ENCODE measurements around the gene PIK3R2. TPM values are rescaled to one million over a fixed set of nuclear protein-coding genes. Genes with fewer than 3 reads are reported as not detected.
A peak's percentile ranks its signal among the peaks of the same experiment; 100 is the strongest.

PIK3R2 gene
- total RNA-seq, 1 donor from 2014 or later, result 14.8 TPM

DNA sequence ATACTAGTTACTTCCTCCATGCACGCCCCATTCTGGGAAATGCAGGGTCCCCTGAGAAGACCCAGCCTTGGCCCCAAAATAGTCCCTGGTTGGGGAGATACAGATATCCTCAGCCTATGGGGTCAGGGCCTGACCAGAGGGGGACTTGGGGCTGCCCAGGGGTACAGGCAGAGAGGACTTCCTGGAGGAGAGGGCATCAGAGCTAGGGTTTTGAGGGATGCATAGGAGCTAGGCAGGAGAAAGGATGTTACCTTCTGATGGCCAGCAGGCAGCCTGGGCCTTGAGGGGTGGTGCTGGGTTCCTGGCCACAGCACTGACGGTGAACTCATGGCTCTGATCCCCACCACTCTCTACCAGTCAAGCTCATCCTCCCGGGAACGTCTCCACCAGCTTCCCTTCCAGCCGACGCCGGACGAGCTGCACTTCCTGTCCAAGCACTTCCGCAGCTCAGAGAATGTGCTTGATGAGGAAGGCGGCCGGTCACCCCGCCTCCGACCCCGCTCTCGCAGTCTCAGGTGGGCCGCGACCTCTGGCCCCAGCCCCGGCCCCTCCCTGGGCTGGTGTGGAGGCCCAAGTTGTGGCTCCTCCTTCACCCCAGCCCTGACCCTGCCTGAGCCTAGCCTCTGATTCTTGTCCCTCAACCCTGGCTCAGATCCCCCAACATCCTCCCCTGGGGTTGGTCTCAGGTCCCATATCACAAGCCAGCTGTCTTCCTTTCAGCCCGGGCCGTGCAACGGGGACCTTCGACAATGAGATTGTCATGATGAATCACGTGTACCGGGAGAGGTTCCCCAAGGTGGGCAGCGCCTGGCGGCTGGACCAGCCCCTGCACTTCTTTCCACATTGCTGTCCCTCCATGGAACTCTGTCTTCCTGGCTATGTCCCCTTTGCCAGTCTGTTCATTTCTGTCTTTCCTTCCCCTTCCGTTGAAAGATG lies 29.8 kb upstream of the PIK3R2 start:
- ATAC-seq, result peak; percentile 23
- DNase-seq (ENCODE audit: low spot score), result no peak

DNA sequence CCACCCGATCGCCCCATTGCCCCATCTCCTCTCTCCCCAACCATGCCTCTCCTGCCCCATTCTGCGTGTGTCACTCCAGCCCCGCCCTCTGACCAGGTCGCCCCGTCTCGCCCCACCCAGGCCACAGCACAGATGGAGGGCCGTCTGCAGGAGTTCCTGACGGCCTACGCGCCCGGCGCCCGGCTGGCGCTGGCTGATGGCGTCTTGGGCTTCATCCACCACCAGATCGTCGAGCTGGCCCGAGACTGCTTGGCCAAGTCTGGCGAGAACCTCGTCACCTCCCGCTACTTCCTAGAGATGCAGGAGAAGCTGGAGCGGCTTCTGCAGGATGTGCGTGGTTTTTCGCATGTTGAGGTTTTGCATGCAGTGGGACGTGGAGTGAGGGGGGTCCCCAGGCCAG lies 29.1 kb upstream of the PIK3R2 start:
- ATAC-seq (no peak), DNase-seq (ENCODE audit: low spot score) (no peak)

DNA sequence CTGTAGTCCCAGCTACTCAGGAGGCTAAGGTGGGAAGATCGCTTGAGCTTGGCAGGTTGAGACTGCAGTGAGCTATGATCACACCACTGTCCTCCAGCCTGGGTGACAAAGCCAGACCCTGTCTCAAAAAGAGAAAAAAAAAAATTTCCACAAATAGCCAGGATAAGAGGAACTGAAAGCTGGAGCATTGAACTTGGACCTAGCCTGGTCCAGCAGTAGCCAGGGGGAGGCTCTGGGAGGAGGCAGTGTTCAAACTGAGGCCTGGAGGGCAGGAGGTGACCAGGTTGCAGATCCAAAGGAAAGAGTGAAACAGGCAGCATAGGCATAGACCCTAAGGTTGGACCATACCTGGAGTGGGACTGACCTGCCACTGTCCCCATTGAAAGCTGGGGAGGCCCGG lies 26.9 kb upstream of the PIK3R2 start:
- no peak for DNase-seq (ENCODE audit: low spot score)
- no peak for ATAC-seq

DNA sequence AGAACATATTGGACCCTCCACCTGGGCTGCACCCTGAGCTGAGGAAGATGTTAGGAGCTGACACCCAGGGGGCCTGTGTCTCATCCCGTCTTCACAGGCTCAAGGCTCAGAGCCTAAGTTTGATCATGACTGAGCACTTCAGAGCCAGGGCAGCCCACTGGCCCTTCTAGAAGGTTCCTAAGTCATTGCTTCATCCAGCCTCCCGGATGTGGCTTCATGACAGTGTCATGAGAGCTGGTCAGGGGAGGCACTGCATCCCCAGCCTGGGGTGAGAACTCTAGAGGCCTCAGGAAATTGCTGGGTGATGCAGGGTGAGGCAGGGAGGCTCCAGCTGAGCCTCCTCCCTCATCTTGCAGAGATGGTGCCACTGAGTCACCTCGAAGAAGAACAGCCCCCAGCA lies 24.9 kb upstream of the PIK3R2 start:
- no peak for DNase-seq (ENCODE audit: low spot score)
- ATAC-seq, result no peak

DNA sequence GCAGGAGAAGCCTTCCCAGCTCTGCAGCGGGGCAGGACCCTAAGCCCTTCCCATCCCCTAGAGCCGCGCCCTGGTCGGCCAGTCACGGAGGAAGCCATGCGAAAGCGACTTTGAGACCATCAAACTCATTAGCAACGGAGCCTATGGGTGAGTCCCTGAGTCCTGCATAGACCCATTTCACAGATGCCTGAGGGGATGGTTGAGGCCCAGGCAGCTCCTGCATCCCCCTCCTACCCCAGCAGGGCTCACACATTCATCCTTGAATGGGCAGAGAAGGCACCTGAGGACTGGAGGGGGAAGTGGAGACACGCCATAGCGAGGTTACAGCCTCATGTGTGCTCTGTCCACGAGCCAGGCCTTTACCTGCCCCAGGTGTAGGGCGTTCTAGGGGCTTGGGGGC lies 24.2 kb upstream of the PIK3R2 start:
- ATAC-seq, result no peak
- no peak for DNase-seq (ENCODE audit: low spot score)

DNA sequence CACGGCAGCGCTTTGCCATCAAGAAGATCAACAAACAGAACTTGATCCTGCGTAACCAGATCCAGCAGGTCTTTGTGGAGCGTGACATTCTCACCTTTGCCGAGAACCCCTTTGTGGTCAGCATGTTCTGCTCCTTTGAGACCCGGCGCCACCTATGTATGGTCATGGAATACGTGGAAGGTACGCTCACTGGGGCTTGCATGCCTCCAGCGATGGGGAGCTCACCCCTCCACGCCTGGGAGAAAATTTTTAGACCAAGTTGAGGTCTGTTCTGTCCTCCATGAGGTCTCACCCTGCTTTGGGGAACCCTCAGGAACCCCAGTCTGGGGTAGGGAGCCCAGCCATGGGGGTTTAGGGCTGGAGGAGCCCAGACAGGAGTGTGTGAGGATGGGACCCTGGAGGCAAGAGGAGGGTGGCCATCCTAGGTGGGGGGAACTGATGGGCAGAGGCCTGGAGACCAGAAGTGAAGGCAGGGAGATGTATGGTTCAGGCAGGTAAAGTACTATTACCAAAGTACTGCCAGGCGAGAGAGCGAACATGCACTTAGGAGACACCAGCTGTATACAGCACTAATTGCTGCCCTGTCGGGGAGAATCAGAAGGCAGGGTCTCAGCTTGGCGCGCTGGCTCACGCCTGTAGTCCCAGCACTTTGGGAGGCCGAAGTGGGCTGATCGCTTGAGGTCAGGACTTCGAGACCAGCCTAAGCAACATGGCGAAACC lies 22.3 kb upstream of the PIK3R2 start:
- DNase-seq (ENCODE audit: low spot score) (no peak), ATAC-seq (no peak)

DNA sequence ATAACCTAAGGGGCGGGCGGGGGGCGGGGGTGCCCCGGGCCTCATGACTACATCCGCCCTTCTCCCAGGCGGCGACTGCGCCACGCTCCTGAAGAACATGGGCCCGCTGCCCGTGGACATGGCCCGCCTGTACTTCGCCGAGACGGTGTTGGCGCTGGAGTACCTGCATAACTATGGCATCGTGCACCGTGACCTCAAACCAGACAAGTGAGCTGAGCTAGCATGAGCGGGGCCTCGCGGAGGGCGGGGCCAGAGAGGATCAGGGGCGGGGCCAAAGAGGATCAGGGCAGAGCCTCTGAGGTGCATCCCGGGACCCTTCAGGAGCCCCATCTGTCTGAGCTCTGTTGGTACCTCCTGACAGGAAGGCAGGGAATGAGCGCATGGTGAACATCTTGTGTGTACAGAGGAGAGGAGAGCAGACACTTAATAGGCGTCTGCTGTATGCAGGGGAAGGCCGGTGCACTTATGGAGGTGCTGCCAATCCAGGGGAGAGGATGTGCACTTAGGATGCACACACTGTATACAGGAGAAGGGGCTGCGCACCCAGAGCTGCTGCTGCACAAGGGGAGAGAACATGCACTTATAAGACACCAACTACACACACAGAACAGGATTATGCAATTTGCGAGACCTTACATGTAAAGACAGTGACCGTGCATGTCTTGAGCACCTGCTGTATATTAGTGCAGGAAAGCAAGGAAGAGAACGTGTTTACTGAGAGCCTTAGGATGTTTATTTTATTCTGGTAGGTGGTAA lies 20.9 kb upstream of the PIK3R2 start:
- no peak for ATAC-seq
- DNase-seq (ENCODE audit: low spot score), result no peak

DNA sequence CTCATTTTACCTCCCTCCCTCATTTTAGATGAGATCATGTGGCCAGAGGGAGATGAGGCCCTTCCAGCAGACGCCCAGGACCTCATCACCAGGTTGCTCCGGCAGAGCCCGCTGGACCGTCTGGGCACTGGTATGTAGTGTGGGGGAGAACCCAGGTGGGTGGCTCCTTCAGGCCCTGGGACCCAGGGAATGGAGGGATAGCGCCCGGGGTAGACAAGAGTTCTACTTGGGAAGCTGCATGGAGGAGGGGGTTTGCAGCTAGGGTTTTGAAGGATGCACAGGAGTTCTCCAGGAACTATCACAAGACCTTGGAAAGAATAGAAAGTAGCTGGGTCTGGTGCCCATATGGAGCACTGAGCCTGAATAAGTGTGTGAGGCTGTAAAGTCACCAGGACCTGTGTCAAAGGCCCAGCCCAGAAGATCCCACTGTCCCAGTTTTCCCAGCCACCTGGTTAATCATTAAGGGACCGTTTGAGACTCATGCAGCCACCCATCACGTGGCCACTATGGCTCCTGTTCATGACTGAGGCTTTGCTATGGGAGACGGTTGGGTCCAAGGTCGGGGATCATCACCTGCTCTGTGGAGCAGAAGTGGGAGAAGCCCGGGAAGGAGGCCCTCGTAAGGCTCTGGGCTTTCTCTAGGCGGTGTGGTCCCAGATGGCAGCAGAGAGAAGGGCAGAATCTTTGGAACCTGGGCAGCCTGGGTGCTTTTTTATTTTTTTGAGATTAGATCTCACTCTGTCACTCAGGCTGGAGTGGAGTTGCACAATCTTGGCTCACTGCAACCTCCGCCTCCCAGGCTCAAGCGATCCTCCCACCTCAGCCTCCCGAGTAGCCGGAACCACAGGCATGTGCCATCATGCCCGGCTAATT lies 17.0 kb upstream of the PIK3R2 start:
- ATAC-seq (peak; percentile 90), DNase-seq (ENCODE audit: low spot score) (peak; percentile 95)

DNA sequence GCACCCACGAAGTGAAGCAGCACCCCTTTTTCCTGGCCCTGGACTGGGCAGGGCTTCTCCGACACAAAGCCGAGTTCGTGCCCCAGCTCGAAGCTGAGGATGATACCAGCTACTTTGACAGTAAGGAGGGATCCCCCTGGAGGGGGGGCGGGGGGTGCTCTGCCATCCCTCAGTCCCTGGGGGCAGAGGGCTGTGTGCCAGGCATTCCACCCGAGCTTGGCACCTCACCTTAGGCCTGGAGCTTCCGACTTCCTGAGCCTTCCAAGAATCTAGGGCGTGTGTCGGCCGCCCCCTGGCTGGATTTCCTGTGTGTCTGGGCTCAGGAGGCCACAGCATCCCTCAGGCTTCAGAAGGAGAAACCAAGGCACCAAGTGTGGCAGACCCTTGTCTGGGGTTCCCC lies 15.7 kb upstream of the PIK3R2 start:
- DNase-seq (ENCODE audit: low spot score) (no peak), ATAC-seq (no peak)

DNA sequence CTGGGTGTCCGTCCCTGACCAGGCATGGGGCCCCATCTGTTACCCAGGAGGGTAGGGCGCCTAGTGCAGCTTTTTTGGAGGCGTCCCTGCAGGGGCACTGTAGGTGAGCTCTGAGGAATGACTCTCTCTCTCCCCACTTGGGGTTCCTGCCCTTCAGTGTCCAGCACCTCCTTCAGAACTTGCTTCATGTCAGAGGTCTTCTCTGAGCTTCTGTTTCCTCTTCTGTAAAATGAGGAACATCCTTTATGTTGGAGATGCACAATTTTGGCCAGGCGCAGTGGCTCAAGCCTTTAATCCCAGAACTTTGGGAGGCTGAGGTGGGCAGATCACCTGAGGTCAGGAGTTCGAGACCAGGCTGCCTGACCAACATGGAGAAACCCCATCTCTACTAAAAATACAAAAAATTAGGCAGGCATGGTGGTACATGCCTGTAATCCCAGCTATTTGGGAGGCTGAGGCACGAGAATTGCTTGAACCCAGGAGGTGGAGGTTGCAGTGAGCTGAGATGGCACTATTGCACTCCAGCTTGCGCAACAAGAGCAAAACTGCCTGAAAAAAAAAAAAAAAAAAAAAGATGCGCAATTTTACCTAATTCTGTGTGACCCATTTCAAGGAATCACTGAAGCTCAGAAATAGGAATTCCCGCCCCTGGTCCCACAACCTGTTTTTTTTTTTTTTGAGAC lies 15.2 kb upstream of the PIK3R2 start:
- ATAC-seq (no peak), DNase-seq (ENCODE audit: low spot score) (no peak)

DNA sequence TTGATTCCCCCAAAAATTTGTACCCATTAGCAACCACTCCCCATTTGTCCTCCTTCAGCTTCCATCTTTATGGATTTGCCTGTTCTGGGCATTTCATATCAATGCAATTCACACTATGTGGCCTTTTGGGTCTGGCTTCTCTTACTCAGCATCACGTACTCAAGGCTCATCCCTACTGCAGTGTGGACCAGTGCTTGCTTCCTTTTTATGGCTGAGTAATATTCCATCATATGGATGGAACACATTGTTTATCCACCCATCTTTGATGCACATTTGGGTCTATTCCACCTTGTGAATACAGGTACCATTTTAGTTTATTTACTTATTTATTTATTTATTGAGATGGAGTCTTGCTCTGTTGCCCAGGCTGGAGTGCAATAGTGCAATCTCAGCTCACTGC lies 12.5 kb upstream of the PIK3R2 start:
- DNase-seq (ENCODE audit: low spot score) (no peak), ATAC-seq (no peak)

DNA sequence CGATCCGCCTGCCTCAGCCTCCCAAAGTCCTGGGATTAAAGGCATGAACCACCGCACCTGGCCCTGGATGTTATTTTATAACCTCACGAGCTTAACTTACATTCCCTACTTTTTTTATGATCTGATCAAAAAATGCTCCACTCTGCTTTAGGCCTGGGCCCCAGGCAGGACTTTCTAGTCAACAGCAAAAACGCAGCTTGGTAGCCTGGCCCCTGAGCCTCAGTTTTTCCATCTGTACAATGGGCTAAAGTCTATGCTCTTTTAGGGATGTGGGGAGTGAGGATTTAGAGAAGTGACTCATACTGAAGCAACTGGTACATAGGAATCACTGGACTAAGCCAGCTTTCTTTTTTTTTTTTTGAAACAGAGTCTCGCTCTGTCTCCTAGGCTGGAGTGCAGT lies 11.9 kb upstream of the PIK3R2 start:
- DNase-seq (ENCODE audit: low spot score), result no peak
- ATAC-seq, result no peak

DNA sequence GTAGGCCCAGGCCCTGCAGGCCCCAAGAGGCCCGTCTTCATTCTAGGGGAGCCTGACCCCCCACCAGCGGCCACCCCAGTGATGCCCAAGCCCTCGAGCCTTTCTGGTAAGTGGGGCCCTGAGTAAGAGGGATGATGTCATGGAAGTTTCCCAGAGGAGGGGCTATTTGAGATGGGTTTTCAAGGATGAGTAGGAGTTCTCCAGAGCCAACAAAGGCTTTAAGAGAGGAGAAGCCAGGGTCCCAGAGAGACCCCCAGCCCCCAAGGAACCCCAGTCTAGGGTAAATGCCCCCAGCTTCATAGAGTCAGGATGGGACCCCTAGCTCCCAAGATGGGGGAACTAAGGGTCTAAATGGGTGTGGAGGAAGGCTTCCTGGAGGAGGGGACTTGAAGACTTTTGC lies 9.1 kb upstream of the PIK3R2 start:
- DNase-seq (ENCODE audit: low spot score) (no peak), ATAC-seq (no peak)

DNA sequence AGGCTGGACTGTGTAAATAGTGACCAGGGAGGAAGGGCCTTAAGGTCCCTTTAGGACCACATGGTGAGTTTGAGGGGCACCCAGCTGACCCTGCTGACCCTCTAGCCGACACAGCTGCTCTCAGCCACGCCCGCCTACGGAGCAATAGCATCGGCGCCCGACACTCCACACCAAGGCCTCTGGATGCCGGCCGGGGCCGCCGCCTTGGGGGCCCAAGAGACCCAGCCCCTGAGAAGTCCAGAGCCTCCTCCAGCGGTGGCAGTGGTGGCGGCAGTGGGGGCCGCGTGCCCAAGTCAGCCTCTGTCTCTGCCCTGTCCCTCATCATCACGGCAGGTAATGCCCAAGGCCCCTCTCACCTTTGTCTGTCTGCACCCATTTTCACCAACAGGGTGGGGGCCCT lies 8.6 kb upstream of the PIK3R2 start:
- DNase-seq (ENCODE audit: low spot score) (no peak), ATAC-seq (no peak)

DNA sequence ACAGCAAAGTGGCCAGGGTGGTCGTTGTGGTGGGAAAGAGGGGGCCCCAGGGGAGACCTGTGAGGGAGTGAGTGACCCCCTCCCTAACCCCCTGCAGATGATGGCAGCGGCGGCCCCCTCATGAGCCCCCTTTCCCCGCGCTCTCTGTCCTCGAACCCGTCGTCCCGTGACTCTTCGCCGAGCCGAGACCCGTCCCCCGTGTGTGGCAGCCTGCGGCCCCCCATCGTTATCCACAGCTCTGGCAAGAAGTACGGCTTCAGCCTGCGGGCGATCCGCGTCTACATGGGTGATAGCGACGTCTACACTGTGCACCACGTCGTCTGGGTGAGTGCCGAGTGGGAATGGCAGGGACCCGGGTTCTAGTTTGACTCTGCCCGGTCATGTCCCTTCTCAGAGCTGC lies 8.1 kb upstream of the PIK3R2 start:
- ATAC-seq (no peak), DNase-seq (ENCODE audit: low spot score) (no peak)

DNA sequence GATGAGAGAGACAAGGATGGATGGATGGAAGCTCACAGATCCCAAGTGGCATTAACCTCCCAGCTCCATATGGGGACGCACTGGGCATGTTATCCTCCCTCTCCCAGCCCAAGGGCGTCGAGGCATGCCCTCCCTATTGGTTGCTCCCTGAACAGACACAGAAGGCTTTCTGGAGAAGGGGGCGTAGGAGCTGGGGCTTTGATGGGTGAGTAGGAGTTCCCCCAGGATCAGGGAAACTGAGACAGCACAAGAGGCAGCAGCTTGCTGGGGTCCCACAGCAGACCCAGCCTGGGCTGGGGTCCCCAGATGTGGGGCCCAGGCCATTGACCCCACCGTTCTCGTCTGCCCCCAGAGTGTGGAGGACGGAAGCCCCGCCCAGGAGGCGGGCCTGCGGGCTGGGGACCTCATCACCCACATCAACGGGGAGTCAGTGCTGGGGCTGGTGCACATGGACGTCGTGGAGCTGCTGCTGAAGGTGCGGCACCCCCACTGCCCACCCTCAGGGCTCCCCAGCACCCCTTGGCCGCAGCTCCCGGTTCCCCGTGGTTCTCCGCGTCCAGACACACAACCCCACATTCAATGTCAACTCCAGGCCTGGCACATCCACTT lies 7.5 kb upstream of the PIK3R2 start:
- DNase-seq (ENCODE audit: low spot score) (no peak), ATAC-seq (no peak)

DNA sequence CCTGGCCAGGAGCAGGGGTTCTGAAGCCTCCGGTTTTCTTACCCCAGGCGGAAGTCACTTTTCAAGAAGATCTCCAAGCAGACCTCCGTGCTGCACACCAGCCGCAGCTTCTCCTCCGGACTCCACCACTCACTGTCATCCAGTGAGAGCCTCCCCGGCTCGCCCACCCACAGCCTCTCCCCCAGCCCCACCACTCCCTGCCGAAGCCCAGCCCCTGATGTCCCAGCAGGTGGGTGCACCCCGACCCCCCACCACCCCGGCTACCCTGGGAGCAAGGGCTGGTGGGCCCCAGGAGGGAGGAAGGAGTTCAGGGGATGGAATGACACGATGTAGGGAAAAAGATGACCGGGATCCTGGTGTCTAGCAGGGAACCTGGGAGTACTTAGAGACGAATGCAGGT lies 5.6 kb upstream of the PIK3R2 start:
- ATAC-seq (no peak), DNase-seq (ENCODE audit: low spot score) (no peak)

DNA sequence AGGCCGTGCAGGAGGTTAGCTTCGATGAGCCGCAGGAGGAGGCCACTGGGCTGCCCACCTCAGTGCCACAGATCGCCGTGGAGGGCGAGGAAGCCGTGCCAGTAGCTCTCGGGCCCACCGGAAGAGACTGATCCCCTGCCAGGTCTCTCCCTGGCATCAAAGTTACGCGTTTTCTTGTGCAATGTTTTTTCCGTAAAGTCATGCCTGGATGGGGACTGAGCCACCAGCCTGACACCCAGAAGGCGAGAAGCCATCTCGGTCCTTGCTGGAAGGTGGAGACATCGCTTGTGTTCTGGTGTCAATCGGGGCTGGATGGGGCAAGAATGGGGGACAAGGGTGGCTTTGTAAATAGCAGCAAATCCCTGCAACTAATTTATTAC lies 3.4 kb upstream of the PIK3R2 start:
- ATAC-seq (no peak), DNase-seq (ENCODE audit: low spot score) (no peak)

DNA sequence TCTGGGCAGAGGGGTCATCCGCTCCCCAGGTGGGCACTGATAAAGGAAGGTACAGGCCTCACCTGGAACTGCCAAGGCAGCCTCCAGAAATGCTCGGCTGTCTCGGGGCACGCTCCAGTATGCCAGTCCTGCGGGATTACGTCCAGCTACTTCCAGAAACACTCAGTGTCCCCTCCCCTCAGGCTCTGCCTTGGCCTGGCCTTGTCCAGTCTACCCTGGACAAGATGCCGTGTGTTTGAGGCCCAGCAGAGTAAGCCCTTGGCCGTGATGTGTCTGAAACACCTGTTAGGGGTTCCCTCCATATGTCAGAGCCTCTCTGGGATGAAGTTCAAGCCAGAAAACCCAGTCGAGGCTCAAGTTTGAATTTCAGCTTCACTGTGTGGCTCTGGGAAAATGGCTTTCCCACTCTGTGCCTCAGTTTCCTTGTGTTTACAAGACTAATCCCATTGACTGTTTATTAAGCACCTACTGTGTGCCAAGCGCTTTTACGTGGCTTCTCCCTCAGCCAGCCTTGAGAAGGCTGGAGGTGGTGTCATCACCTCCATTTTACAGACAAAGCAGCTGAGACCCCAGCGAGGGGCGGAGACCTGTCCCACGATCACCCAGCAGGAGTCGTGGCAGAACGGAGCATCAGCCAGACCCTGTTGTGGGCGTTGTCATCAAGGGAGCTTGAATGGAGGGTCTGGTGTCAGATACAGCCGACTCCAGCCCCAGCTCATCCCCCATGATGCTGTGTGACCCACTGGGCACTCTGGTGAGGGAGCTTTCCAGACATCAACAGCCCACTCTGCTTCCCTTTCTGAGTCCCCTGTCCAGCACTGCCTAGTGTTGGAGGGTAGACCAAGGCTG lies 2.0 kb upstream of the PIK3R2 start:
- DNase-seq (ENCODE audit: low spot score), result peak; percentile 51
- ATAC-seq, result no peak
